GM12892 (cell line): Measurements from ENCODE around the gene MRPL4.

Experiments
- DNase-seq: peaks from one replicate; pipeline ENCODE4 v3.0.0; 2011; ENCODE audit not compliant: insufficient read length
- FAIRE-seq: peaks from 2 replicates; lab custom pipeline; 2011; peaks lifted over from hg19 to GRCh38; lab: Jason Lieb, UNC
- POLR2A ChIP-seq: IDR thresholded peaks from 2 replicates; pipeline ENCODE4 v1.6.1; 2011; ENCODE audit warnings: low read depth, low read length, control low read depth
- POLR2AphosphoS5 ChIP-seq: IDR thresholded peaks from 2 replicates; pipeline ENCODE4 v1.6.1; 2011; ENCODE audit warnings: low read depth, low read length, control low read depth
- TAF1 ChIP-seq: IDR thresholded peaks from 2 replicates; pipeline ENCODE4 v1.6.1; 2011; ENCODE audit warnings: low read depth, mild to moderate bottlenecking, control low read depth, low read length, borderline replicate concordance

The MRPL4 gene

DNA sequence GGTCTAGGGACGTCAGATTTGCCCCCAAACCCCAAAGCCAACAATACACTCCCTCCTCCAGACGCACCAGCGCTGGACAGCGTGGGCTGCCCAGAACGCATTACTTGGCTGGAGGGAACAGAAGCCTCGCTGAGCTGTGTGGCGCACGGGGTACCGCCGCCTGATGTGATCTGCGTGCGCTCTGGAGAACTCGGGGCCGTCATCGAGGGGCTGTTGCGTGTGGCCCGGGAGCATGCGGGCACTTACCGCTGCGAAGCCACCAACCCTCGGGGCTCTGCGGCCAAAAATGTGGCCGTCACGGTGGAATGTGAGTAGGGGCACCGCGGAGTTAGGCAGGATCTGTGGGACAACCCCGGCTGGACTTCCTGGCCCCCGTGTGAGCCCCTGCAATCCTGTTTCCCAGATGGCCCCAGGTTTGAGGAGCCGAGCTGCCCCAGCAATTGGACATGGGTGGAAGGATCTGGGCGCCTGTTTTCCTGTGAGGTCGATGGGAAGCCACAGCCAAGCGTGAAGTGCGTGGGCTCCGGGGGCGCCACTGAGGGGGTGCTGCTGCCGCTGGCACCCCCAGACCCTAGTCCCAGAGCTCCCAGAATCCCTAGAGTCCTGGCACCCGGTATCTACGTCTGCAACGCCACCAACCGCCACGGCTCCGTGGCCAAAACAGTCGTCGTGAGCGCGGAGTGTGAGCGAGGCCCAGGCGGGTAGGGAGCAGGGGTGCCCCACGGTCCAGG, 41.8 kb downstream of the MRPL4 start:
- DNase-seq (no peak), FAIRE-seq (no peak)
- TF ChIP-seq POLR2AphosphoS5 (no peak), TAF1 (no peak), POLR2A (no peak)

DNA sequence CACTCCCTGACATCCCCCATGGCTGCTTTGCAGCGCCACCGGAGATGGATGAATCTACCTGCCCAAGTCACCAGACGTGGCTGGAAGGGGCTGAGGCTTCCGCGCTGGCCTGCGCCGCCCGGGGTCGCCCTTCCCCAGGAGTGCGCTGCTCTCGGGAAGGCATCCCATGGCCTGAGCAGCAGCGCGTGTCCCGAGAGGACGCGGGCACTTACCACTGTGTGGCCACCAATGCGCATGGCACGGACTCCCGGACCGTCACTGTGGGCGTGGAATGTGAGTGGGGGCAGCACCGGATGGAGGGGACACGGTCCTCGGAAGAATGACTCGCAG, 42.3 kb downstream of the MRPL4 start:
- no peak for FAIRE-seq
- no peak for DNase-seq
- TF ChIP-seq POLR2AphosphoS5 (no peak), POLR2A (no peak), TAF1 (no peak)

DNA sequence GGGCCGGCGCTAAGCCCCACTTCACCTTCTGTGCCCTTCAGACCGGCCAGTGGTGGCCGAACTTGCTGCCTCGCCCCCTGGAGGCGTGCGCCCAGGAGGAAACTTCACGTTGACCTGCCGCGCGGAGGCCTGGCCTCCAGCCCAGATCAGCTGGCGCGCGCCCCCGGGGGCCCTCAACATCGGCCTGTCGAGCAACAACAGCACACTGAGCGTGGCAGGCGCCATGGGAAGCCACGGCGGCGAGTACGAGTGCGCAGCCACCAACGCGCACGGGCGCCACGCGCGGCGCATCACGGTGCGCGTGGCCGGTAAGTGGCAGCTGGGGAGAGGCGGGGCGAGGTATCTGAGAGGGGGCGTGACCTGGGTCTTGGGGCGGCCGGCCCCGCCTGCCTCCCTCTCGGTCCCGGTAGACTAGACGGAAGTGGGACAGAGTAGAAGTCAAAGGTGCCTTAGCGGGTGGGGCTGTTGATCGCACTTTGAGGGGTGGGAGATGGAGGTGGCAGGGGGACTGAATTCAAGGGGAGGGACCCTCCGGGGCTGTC, 43.4 kb downstream of the MRPL4 start:
- FAIRE-seq: peak; percentile 17
- TF ChIP-seq POLR2A (no peak), POLR2AphosphoS5 (no peak), TAF1 (no peak)
- peak; percentile 82 for DNase-seq

DNA sequence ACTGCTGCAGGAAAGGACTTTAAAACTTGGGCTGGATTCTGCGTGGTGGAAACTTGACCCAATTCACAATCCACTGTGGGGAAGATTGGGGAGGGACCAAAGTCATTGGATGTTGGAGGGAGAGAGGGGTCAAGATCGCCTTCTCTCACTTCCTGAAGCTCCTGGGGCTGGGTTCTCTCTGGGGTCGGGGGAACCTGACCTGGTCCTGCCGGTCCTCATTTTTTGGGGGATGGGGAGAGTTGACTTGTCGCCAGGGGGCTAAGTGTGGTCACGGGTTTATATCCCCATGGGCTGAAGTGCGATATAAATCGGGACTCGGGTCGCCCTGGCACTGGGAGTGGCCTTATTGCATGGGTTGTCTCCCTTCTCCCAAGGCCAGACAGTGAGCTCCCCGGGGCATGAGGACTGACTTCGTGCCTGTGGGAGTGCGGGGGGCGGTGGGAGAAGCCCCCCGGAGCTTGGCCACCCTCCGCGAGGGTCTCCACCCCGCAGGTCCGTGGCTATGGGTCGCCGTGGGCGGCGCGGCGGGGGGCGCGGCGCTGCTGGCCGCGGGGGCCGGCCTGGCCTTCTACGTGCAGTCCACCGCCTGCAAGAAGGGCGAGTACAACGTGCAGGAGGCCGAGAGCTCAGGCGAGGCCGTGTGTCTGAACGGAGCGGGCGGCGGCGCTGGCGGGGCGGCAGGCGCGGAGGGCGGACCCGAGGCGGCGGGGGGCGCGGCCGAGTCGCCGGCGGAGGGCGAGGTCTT, 44.0 kb downstream of the MRPL4 start:
- FAIRE-seq (no peak), DNase-seq (no peak)
- TF ChIP-seq POLR2A: no peak
- no peak for TF ChIP-seq TAF1
- no peak for TF ChIP-seq POLR2AphosphoS5

DNA sequence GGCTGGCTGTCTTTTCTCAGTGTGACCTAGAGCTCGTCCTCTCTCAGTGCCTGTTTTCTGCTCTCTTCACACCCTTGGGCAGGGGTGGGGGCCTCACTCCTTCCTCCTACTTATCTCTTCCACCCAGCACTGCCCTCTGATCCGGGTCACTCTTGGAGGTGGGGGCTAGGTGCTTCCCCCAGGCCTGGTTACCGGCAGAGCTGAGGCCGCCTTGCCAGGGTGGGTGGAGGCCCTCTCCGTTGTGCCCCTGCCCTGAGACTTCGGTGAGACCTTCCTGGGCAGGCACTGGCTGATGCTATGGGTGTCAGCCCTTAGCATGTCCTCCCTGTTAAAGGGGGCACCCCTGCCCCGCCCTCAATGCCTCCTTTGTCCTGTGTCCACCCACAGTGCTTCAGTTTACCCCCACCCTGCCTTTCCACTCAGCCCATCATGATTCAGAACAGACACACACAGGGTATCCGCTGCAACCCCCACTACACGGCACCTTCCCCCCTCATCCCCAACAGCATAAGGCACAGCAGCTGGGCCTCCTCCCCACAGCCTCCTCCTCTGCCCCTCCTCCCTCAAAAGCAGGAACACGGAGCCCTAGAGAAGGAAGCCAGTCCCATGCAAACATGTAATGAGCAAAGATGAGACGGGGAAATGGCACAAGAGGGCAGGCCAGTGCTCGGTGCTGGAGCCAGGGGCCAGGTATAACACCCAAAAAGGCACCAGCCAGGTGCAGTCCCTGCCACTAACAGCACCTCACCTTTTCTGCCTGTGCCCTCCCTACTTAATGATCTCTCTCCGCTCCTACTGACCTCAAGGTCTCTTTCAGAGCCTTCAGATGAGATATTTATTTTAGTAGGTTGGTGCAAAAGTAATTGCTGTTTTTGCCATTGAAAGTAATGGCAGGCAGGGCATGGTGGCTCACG, 47.8 kb downstream of the MRPL4 start:
- TF ChIP-seq TAF1 (no peak), POLR2A (no peak), POLR2AphosphoS5 (no peak)
- FAIRE-seq (no peak), DNase-seq (no peak)

DNA sequence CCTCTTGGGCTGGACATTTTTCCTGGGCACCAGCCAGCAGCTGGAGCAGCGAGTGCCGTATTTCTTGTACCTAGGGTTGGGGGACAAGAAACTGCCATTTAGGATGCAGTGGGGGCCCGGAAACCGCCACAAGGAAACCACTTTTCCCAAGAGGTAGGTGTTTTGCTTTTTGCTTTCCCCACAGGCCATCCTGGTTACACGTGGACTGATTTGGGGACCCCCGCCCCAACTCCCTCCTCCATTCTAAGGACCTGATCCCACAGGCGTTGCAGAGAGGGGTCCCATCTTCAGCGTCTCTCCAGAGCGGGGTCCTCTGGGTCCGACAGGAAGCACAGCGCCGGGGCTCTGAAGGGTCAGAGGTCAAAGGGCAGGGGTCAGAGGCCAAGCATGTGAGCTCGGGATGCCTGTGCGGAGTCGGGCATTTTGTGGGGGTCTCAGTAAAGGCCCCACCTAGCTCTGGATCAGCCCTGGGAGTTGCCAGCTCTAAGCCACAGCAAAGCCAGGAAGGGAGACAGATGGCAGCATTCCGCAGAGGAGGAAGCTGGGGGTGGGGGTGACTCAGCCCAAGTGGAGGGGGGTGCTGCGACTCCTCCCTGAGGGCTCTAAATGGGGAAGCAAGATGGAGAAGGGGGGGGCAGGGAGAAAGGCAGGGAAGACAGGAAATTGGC, 53.3 kb downstream of the MRPL4 start:
- FAIRE-seq (no peak), DNase-seq (no peak)
- TF ChIP-seq POLR2AphosphoS5 (no peak), TAF1 (no peak), POLR2A (no peak)

DNA sequence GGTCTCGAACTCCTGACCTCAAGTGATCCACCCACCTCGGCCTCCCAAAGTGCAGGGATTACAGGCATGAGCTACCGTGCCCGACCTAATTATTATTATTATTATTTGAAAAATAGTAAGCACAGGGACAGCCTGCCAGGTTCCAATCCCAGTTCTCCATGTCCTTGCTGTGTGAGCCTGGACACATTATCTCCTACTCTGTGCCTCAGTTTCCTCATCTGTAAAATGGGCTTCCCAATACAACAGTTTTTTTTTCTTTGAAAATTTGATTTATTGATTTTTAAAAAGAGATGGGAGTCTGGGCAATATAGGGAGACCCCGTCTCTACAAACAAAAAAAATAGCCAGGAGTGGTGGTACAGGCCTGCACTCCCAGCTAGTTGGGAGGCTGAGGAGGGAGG, 54.3 kb downstream of the MRPL4 start:
- no peak for TF ChIP-seq TAF1
- no peak for TF ChIP-seq POLR2AphosphoS5
- no peak for DNase-seq
- no peak for FAIRE-seq

DNA sequence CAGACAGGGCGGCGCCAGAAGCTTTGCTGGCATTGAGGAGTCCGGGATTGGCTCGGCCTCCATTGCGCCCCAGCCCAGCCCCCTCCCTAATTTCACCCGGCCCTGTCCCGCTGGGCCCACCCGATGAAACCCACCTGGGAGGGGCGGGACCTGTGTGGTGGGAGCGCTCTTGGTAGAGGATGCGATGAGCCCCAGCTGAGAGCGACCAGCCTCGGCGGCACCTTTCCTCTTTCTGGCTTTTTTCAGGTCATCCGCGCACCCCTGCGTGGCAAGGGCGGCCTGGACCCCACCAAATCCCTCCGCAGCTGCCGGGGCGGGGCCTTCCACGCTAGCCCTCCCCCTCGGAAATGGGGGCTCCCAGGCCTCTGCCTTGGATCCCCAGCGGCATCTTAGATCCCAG, 57.4 kb downstream of the MRPL4 start, which contains the start of gene ZGLP1:
ZGLP1 (minus strand) TSS at position 393 of the 400 bp plus-strand sequence.
- FAIRE-seq (no peak), DNase-seq (no peak)
- TF ChIP-seq TAF1 (no peak), POLR2AphosphoS5 (no peak), POLR2A (no peak)
